Liver (tissue), 9 donors: ENCODE data around the gene SLITRK1. TPM values are rescaled to one million over a fixed set of nuclear protein-coding genes. Genes with fewer than 3 reads are reported as not detected.

ENCODE experiments used
- DNase-seq: peaks from one replicate; pipeline ENCODE4 v3.0.0-alpha.2; 2017; ENCODE audit warnings: low spot score
- H3K27ac ChIP-seq, 2 donors: one replicate each; pipeline ENCODE4 v1.7.0; 2013; ENCODE audit warnings: inconsistent platforms in 2 of 2, low read length in 2 of 2, control low read depth in 1 of 2, low read depth in 1 of 2, mild to moderate bottlenecking in 1 of 2
- H3K27me3 ChIP-seq, 4 donors: one replicate each; pipeline versions ENCODE4 v1.6.1 to v1.7.0; 2013; ENCODE audit warnings: low read length in 3 of 4, inconsistent platforms in 1 of 4, mild to moderate bottlenecking in 1 of 4, moderate library complexity in 1 of 4; ENCODE audit not compliant: control insufficient read depth in 4 of 4, insufficient read depth in 4 of 4
- H3K36me3 ChIP-seq, 4 donors: one replicate each; pipeline versions ENCODE4 v1.6.1 to v1.7.0; 2013; ENCODE audit warnings: low read length in 3 of 4, mild to moderate bottlenecking in 3 of 4, low read depth in 1 of 4, moderate library complexity in 1 of 4; ENCODE audit not compliant: control insufficient read depth in 4 of 4, insufficient read depth in 3 of 4
- H3K4me1 ChIP-seq, 4 donors: one replicate each; pipeline versions ENCODE4 v1.6.1 to v1.7.0; 2013; ENCODE audit warnings: low read length in 3 of 4, mild to moderate bottlenecking in 3 of 4, moderate library complexity in 1 of 4; ENCODE audit not compliant: control insufficient read depth in 4 of 4, insufficient read depth in 4 of 4
- H3K4me3 ChIP-seq, 3 donors: one replicate each; pipeline versions ENCODE4 v1.6.1 to v1.7.0; 2013; ENCODE audit warnings: low read length in 3 of 3, control low read depth in 1 of 3, low read depth in 1 of 3, mild to moderate bottlenecking in 1 of 3
- H3K9ac ChIP-seq, 2 donors: one replicate each; pipeline ENCODE4 v1.7.0; 2013; ENCODE audit warnings: low read length in 2 of 2, mild to moderate bottlenecking in 2 of 2, moderate library complexity in 2 of 2, control low read depth in 1 of 2, low read depth in 1 of 2
- H3K9me3 ChIP-seq, 4 donors: one replicate each; pipeline versions ENCODE4 v1.6.1 to v1.7.0; 2013; ENCODE audit warnings: low read length in 3 of 4; ENCODE audit not compliant: control insufficient read depth in 4 of 4
- EGR1 ChIP-seq, 2 donors: IDR thresholded peaks; 2 replicates each; pipeline ENCODE4 v1.6.1; 2016 to 2018; ENCODE audit warnings: antibody characterized with exemption in 2 of 2, low read depth in 2 of 2
- FOXA1 ChIP-seq: IDR thresholded peaks from 2 replicates; pipeline ENCODE4 v1.6.1; 2016; ENCODE audit warnings: antibody characterized with exemption
- FOXA2 ChIP-seq: IDR thresholded peaks from 2 replicates; pipeline ENCODE4 v1.6.1; 2016; ENCODE audit warnings: antibody characterized with exemption
- GABPA ChIP-seq, 2 donors: IDR thresholded peaks in 1 of 2; conservative IDR thresholded peaks in 1 of 2; 2 replicates each; pipeline ENCODE4 v1.6.1; 2016; ENCODE audit warnings: antibody characterized with exemption in 2 of 2, mild to moderate bottlenecking in 1 of 2, moderate library complexity in 1 of 2
- HNF4A ChIP-seq, 2 donors: conservative IDR thresholded peaks; 2 replicates each; pipeline ENCODE4 v1.6.1; 2016; ENCODE audit warnings: antibody characterized with exemption in 2 of 2, mild to moderate bottlenecking in 2 of 2
- HNF4G ChIP-seq: IDR thresholded peaks from 2 replicates; pipeline ENCODE4 v1.6.1; 2016; ENCODE audit warnings: antibody characterized with exemption
- JUND ChIP-seq, 2 donors: IDR thresholded peaks; 2 replicates each; pipeline ENCODE4 v1.6.1; 2016; ENCODE audit warnings: antibody characterized with exemption in 2 of 2
- NR2F2 ChIP-seq: IDR thresholded peaks from 2 replicates; pipeline ENCODE4 v1.6.1; 2016; ENCODE audit warnings: antibody characterized with exemption
- RXRA ChIP-seq, 2 donors: IDR thresholded peaks; 2 replicates each; pipeline ENCODE4 v1.6.1; 2017 to 2018; ENCODE audit warnings: antibody characterized with exemption in 2 of 2, mild to moderate bottlenecking in 1 of 2
- SP1 ChIP-seq: IDR thresholded peaks from 2 replicates; pipeline ENCODE4 v1.6.1; 2018; ENCODE audit warnings: antibody characterized with exemption, mild to moderate bottlenecking
- TAF1 ChIP-seq: conservative IDR thresholded peaks from 2 replicates; pipeline ENCODE4 v1.6.1; 2016; ENCODE audit warnings: antibody characterized with exemption, mild to moderate bottlenecking
- YY1 ChIP-seq: IDR thresholded peaks from 2 replicates; pipeline ENCODE4 v1.6.1; 2016; ENCODE audit warnings: antibody characterized with exemption, mild to moderate bottlenecking
- WGBS: extraction: QIAGEN DNeasy Blood & Tissue Kit; methylation state at CpG from one replicate; pipeline ENCODE4 v1.1.7; 2013; 5-methylcytosine and 5-hydroxymethylcytosine counted together
- polyA plus RNA-seq, 2 donors: library from polyadenylated mRNA; stranded (reverse) in 1 of 2; unstranded in 1 of 2; fragments of 200-250 nt in 1 of 2; fragments of >200 nt in 1 of 2; fragmentation: Nextera tagmentation in 1 of 2; extraction: Ambion mirVana in 1 of 2; gene quantifications; one replicate each; pipeline versions ENCODE4 v1.2.1 to v1.2.3, GENCODE V29; 2013 to 2015
- total RNA-seq, 2 donors: library from RNA; depleted of rRNA; stranded (reverse); fragments of >200 nt; gene quantifications; one replicate each; pipeline ENCODE4 v1.2.3, GENCODE V29; 2014
- TF ChIP-seq, protein P1 (sequence below): IDR thresholded peaks from 2 replicates; pipeline ENCODE4 v1.6.1; 2016; ENCODE audit warnings: antibody characterized with exemption, mild to moderate bottlenecking
- TF ChIP-seq, protein P2 (sequence below): IDR thresholded peaks from 2 replicates; pipeline ENCODE4 v1.6.1; 2016; ENCODE audit warnings: antibody characterized with exemption
- TF ChIP-seq, protein P3 (sequence below): fragments of 150-350 bp; IDR thresholded peaks from 2 replicates; pipeline ENCODE4 v1.5.1; 2017; ENCODE audit warnings: improper control_type of control experiment, low read depth, low read length; ENCODE audit not compliant: missing input control
- donor health status: healthy.
- donor health status: healthy.
- donor health status: healthy.
- donor health status: healthy.
- donor health status: healthy.

The SLITRK1 gene
- total and polyA plus RNA-seq, 4 donors: not detected

DNA sequence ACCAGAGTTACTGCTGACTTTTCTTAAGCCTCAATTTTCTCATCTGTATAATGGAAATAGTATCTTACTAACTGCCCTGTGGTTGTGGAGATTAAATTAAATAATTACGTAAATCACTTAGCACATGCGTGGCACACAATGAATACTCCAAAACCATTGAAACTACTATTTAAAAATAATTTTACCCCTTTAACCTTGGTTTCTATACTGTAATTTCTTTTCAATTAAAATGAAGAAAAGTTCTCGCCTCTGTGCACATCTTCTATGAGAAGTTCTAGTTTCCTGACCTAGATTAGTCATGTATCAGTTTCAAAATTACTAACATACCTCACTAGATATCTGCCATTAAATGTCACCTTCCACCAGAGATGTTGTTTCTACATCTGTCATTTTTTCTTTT, 5.7 kb downstream of the SLITRK1 start:
- DNase-seq: no peak
- H3K9ac ChIP-seq: no peak overlapping the region
- H3K27me3 ChIP-seq: peaks cover 0 to 15% (median 8%) of the 10 kb centered on the region in 4 donors
- TF ChIP-seq NR2F2 (no peak), HNF4G (no peak), TAF1 (no peak), FOXA2 (no peak), JUND (IDR thresholded peaks at IDR 0.05) (no peak), SP1 (no peak), FOXA1 (no peak), RXRA (IDR thresholded peaks at IDR 0.05) (no peak), GABPA (IDR thresholded peaks at IDR 0.05 in 1 of 2, conservative IDR thresholded peaks at IDR 0.05 in 1 of 2) (no peak), YY1 (no peak), HNF4A (conservative IDR thresholded peaks at IDR 0.05) (no peak), EGR1 (IDR thresholded peaks at IDR 0.05; ENCODE audit: low read depth in 2 of 2) (no peak)
- TF ChIP-seq, protein P1, sequence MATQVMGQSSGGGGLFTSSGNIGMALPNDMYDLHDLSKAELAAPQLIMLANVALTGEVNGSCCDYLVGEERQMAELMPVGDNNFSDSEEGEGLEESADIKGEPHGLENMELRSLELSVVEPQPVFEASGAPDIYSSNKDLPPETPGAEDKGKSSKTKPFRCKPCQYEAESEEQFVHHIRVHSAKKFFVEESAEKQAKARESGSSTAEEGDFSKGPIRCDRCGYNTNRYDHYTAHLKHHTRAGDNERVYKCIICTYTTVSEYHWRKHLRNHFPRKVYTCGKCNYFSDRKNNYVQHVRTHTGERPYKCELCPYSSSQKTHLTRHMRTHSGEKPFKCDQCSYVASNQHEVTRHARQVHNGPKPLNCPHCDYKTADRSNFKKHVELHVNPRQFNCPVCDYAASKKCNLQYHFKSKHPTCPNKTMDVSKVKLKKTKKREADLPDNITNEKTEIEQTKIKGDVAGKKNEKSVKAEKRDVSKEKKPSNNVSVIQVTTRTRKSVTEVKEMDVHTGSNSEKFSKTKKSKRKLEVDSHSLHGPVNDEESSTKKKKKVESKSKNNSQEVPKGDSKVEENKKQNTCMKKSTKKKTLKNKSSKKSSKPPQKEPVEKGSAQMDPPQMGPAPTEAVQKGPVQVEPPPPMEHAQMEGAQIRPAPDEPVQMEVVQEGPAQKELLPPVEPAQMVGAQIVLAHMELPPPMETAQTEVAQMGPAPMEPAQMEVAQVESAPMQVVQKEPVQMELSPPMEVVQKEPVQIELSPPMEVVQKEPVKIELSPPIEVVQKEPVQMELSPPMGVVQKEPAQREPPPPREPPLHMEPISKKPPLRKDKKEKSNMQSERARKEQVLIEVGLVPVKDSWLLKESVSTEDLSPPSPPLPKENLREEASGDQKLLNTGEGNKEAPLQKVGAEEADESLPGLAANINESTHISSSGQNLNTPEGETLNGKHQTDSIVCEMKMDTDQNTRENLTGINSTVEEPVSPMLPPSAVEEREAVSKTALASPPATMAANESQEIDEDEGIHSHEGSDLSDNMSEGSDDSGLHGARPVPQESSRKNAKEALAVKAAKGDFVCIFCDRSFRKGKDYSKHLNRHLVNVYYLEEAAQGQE: no peak
- TF ChIP-seq, protein P2, sequence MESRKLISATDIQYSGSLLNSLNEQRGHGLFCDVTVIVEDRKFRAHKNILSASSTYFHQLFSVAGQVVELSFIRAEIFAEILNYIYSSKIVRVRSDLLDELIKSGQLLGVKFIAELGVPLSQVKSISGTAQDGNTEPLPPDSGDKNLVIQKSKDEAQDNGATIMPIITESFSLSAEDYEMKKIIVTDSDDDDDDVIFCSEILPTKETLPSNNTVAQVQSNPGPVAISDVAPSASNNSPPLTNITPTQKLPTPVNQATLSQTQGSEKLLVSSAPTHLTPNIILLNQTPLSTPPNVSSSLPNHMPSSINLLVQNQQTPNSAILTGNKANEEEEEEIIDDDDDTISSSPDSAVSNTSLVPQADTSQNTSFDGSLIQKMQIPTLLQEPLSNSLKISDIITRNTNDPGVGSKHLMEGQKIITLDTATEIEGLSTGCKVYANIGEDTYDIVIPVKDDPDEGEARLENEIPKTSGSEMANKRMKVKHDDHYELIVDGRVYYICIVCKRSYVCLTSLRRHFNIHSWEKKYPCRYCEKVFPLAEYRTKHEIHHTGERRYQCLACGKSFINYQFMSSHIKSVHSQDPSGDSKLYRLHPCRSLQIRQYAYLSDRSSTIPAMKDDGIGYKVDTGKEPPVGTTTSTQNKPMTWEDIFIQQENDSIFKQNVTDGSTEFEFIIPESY: no peak
- TF ChIP-seq, protein P3, sequence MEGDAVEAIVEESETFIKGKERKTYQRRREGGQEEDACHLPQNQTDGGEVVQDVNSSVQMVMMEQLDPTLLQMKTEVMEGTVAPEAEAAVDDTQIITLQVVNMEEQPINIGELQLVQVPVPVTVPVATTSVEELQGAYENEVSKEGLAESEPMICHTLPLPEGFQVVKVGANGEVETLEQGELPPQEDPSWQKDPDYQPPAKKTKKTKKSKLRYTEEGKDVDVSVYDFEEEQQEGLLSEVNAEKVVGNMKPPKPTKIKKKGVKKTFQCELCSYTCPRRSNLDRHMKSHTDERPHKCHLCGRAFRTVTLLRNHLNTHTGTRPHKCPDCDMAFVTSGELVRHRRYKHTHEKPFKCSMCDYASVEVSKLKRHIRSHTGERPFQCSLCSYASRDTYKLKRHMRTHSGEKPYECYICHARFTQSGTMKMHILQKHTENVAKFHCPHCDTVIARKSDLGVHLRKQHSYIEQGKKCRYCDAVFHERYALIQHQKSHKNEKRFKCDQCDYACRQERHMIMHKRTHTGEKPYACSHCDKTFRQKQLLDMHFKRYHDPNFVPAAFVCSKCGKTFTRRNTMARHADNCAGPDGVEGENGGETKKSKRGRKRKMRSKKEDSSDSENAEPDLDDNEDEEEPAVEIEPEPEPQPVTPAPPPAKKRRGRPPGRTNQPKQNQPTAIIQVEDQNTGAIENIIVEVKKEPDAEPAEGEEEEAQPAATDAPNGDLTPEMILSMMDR: no peak
- WGBS: 78% methylated on average over 3 of the region's 3 CpGs
- no peak overlapping the region for H3K4me3 ChIP-seq
- no peaks in the 10 kb centered on the region for H3K36me3 ChIP-seq
- H3K4me1 ChIP-seq: peaks cover 0 to 6% (median under 1%) of the 10 kb centered on the region in 4 donors
- H3K9me3 ChIP-seq: peaks cover 0 to 3% (median 0%) of the 10 kb centered on the region in 4 donors
- H3K27ac ChIP-seq: no peak overlapping the region

DNA sequence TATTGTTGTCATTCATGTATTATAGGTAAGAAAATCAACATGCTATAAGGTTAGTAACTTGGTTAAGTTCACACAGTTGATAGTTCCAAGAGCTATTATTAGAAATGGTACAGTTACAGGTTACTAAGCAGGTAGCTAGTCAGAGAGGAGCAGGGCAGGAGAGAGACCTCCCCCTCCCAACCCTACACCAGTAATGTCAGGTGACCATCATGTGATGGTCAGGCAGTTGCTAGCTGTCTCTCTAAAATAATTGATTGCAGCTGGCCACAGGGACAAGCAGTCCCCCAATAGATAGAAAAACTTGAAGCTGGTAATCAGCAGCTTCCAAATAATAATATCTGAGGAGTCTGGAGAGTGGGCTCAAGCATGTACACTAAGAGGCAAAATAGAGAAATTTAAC, 14.6 kb downstream of the SLITRK1 start:
- H3K9ac ChIP-seq: no peak overlapping the region
- DNase-seq: no peak
- no peak overlapping the region for H3K4me3 ChIP-seq
- H3K36me3 ChIP-seq: no peaks in the 10 kb centered on the region
- no peaks in the 10 kb centered on the region for H3K27me3 ChIP-seq
- TF ChIP-seq GABPA (IDR thresholded peaks at IDR 0.05 in 1 of 2, conservative IDR thresholded peaks at IDR 0.05 in 1 of 2): no peak
- no peak for TF ChIP-seq SP1
- no peak for TF ChIP-seq YY1
- TF ChIP-seq HNF4A (conservative IDR thresholded peaks at IDR 0.05): no peak
- H3K27ac ChIP-seq: no peak overlapping the region
- H3K4me1 ChIP-seq: no peaks in the 10 kb centered on the region
- peaks cover 0 to 2% (median 0%) of the 10 kb centered on the region in 4 donors for H3K9me3 ChIP-seq
